ENCODE measurements around the gene SRSF3. TPM values are rescaled to one million over a fixed set of nuclear protein-coding genes. Genes with fewer than 3 reads are reported as not detected.

The SRSF3 gene
- total and polyA plus RNA-seq, 10 donors: 93.8 to 271 (median 194) TPM

GRCh38 chr6:36618366-36619355 lies 24.5 kb downstream of the SRSF3 start:
- Histone ChIP-seq H3K36me3 (peaks cover 0 to 15% (median 0%) of the 10 kb centered on the region in 6 donors), H3K4me1 (peaks cover 10 to 76% (median 50%) of the 10 kb centered on the region in 6 donors), H3K27me3 (replicated peaks in 1 of 7) (no peaks in the 10 kb centered on the region), H3K27ac (no peak overlapping the region), H3K9me3 (no peaks in the 10 kb centered on the region), H3K4me3 (no peak overlapping the region)
- intact Hi-C loops (cut with DNase I; ENCODE audit: low total_unique reads): no loop called here
- 79 to 83% (median 80%) methylated on average over 10 of the region's 10 CpGs for WGBS, 5 donors
- TF ChIP-seq POLR2A (IDR thresholded peaks at IDR 0.05) (no peak), POLR2AphosphoS5 (IDR thresholded peaks at IDR 0.05) (no peak), CTCF (IDR thresholded peaks at IDR 0.05 in 8 of 11, conservative IDR thresholded peaks at IDR 0.05 in 3 of 11) (no peak)
- no peak for DNase-seq

GRCh38 chr6:36621371-36621855 lies 27.3 kb downstream of the SRSF3 start:
- Histone ChIP-seq H3K4me1 (peaks cover 9 to 59% (median 40%) of the 10 kb centered on the region in 6 donors), H3K27ac (no peak overlapping the region), H3K9me3 (no peaks in the 10 kb centered on the region), H3K4me3 (no peak overlapping the region), H3K36me3 (peaks cover 0 to 3% (median 0%) of the 10 kb centered on the region in 6 donors), H3K27me3 (replicated peaks in 1 of 7) (no peaks in the 10 kb centered on the region)
- 88 to 95% (median 92%) methylated on average over 6 to 7 of the region's 7 CpGs for WGBS, 5 donors
- TF ChIP-seq CTCF (IDR thresholded peaks at IDR 0.05 in 8 of 11, conservative IDR thresholded peaks at IDR 0.05 in 3 of 11) (no peak), POLR2A (IDR thresholded peaks at IDR 0.05) (no peak), POLR2AphosphoS5 (IDR thresholded peaks at IDR 0.05) (no peak)
- no peak for DNase-seq
- intact Hi-C loops (cut with DNase I; ENCODE audit: low total_unique reads): loop anchor here (5.0 kb wide), 1 partner anchor 136 kb away; no protein-coding TSS in a partner anchor

GRCh38 chr6:36622901-36623546 lies 28.9 kb downstream of the SRSF3 start:
- no peaks in the 10 kb centered on the region for H3K27me3 ChIP-seq (replicated peaks in 1 of 7)
- TF ChIP-seq POLR2A (IDR thresholded peaks at IDR 0.05) (no peak), POLR2AphosphoS5 (IDR thresholded peaks at IDR 0.05) (no peak), CTCF (IDR thresholded peaks at IDR 0.05 in 8 of 11, conservative IDR thresholded peaks at IDR 0.05 in 3 of 11) (no peak)
- H3K9me3 ChIP-seq: no peaks in the 10 kb centered on the region
- H3K4me3 ChIP-seq: no peak overlapping the region
- 36 to 45% (median 40%) methylated on average over 4 of the region's 4 CpGs for WGBS, 5 donors
- peaks cover 0 to 3% (median 0%) of the 10 kb centered on the region in 6 donors for H3K36me3 ChIP-seq
- H3K27ac ChIP-seq: peak overlapping the region in 4 of 8 donors; percentile 15 to 50 (median 38)
- H3K4me1 ChIP-seq: peaks cover 15 to 59% (median 46%) of the 10 kb centered on the region in 6 donors
- intact Hi-C loops (cut with DNase I; ENCODE audit: low total_unique reads): loop anchor here (2.0 to 5.0 kb wide), 2 partner anchors 60 to 134 kb away; no protein-coding TSS in a partner anchor
- peak; percentile 39 for DNase-seq
